Coronary artery (tissue), 2 donors: ENCODE results near the gene KLF13.

ENCODE experiments used
- DNase-seq: peaks from one replicate; pipeline ENCODE4 v3.0.0-alpha.2; 2017; ENCODE audit warnings: low spot score
- H3K27ac ChIP-seq, 2 donors: fragments of 200-600 bp; sonication (generic); one replicate each; pipeline ENCODE4 v1.5.1; 2016 to 2019
- H3K4me3 ChIP-seq: fragments of 200-600 bp; sonication (generic); 2 replicates; pipeline ENCODE4 v1.5.1; 2016; ENCODE audit warnings: mild to moderate bottlenecking, moderate library complexity
- TF ChIP-seq, protein P1 (sequence below): fragments of 200-600 bp; sonication (generic); IDR thresholded peaks from one replicate; pipeline ENCODE4 v1.5.1; 2019; ENCODE audit warnings: antibody characterized with exemption

KLF13 gene

DNA sequence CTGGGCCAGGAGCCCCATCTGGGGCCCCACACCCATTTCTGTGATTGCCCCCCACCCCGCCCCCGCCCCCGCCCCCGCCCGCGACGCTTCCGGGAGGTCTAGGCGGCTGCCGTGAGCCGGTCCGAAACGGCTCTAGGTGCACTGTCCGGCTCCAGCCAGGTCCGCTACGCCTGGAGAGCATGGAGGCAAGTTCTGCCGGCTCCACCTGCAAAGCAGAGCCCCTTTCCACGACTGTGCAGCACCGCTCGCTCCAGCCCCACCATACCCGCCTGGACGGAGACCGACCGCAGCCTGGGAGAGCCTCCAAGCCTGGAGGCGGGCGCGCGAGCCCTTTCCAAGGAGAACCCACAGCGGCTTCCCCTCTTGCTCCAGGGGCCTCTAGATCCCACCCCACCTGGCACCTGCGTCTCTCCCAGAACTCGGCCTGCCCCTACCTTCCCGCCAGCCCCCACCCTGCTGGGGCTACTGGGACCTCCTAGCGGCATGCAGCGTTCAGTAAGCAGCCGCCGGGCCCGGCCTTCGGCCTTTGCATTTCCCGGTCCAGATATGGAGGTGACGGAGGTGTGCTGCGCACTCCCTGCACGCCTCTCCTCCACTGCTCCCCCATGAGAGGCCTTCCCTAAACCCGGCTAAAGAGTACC lies 66.2 kb downstream of the KLF13 start:
- peak overlapping the region; percentile 99 for H3K27ac ChIP-seq

GRCh38 chr15:31393444-31394091 lies 66.9 kb downstream of the KLF13 start:
- TF ChIP-seq, protein P1, sequence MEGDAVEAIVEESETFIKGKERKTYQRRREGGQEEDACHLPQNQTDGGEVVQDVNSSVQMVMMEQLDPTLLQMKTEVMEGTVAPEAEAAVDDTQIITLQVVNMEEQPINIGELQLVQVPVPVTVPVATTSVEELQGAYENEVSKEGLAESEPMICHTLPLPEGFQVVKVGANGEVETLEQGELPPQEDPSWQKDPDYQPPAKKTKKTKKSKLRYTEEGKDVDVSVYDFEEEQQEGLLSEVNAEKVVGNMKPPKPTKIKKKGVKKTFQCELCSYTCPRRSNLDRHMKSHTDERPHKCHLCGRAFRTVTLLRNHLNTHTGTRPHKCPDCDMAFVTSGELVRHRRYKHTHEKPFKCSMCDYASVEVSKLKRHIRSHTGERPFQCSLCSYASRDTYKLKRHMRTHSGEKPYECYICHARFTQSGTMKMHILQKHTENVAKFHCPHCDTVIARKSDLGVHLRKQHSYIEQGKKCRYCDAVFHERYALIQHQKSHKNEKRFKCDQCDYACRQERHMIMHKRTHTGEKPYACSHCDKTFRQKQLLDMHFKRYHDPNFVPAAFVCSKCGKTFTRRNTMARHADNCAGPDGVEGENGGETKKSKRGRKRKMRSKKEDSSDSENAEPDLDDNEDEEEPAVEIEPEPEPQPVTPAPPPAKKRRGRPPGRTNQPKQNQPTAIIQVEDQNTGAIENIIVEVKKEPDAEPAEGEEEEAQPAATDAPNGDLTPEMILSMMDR: no peak
- peak overlapping the region; percentile 90 for H3K4me3 ChIP-seq
- DNase-seq: no peak
- H3K27ac ChIP-seq: peak overlapping the region; percentile 99

More for the DNA sequence above, 66.2 kb downstream of the KLF13 start:
- DNase-seq: no peak
- TF ChIP-seq, protein P1: no peak
- peak overlapping the region; percentile 90 for H3K4me3 ChIP-seq

GRCh38 chr15:31396881-31397560 lies 70.4 kb downstream of the KLF13 start:
- TF ChIP-seq, protein P1: no peak
- H3K4me3 ChIP-seq: peak overlapping the region; percentile 49
- peak overlapping the region; percentile 71 to 89 for H3K27ac ChIP-seq
- peak; percentile 97 for DNase-seq

- no peak for DNase-seq
Observed at GRCh38 chr15:31397851-31398661, 71.4 kb downstream of the KLF13 start.

GRCh38 chr15:31398677-31399301 lies 72.2 kb downstream of the KLF13 start:
- Histone ChIP-seq H3K27ac (peak overlapping the region; percentile 71 to 89), H3K4me3 (no peak overlapping the region)
- no peak for DNase-seq
- TF ChIP-seq, protein P1: no peak

More at GRCh38 chr15:31397851-31398661, 71.4 kb downstream of the KLF13 start:
- TF ChIP-seq, protein P1: no peak
- H3K4me3 ChIP-seq: peak overlapping the region; percentile 49
- H3K27ac ChIP-seq: peak overlapping the region; percentile 71 to 89

DNA sequence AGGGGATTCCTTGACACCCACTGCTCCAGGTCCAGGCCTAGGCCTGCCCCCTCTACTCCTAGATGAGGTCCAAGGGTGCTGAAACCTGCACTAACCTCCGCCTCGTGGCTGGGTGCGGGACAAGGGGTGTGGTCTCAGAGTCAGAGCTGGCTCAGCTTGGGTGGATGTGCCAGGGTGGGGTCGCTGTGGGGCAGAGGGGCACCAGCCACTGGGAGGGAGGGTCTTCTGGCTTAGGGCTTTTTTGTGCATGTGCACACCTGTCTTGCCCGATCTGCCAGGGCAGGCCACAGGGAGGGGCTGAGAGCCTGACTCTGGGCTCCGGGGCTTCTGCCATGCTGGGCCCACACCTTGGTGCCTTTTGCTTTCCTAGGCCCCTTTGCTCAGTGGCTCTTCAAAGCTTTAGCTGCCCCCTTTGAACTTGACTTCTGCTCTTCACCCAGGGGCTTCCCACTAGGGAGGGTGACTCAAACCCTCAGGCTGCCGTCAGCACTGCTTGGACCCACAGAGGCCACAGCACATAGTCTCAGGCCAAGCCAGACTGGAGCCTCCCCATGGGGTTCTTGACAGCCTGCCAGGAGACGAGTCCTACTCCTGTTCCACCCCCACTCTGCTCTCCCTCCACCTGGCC lies 73.0 kb downstream of the KLF13 start:
- DNase-seq: no peak
- H3K27ac ChIP-seq: peak overlapping the region; percentile 71 to 89
- TF ChIP-seq, protein P1: no peak

More for the DNA sequence above, 73.0 kb downstream of the KLF13 start:
- H3K4me3 ChIP-seq: no peak overlapping the region
